HG03196 (cell line): ENCODE data around the gene SYNGR3.
"Not testable (repeated sequence)": the region's sequence is repeated elsewhere in the genome, so short reads cannot be mapped to it uniquely, and the experiment has no call there.

ENCODE experiments used
- ATAC-seq: cut with Tn5 transposase; IDR thresholded peaks from one replicate; pipeline ENCODE4 v1.9.1; 2021; ENCODE audit not compliant: unreplicated experiment

SYNGR3 gene

GRCh38 chr16:1959269-1960039 is 30.3 kb upstream of the SYNGR3 start, which contains the start of gene NDUFB10:
Gene NDUFB10 (plus strand): TSS chr16:1959538. CDS start chr16:1959625, 87 bp downstream.
- peak; percentile 80 for ATAC-seq

DNA sequence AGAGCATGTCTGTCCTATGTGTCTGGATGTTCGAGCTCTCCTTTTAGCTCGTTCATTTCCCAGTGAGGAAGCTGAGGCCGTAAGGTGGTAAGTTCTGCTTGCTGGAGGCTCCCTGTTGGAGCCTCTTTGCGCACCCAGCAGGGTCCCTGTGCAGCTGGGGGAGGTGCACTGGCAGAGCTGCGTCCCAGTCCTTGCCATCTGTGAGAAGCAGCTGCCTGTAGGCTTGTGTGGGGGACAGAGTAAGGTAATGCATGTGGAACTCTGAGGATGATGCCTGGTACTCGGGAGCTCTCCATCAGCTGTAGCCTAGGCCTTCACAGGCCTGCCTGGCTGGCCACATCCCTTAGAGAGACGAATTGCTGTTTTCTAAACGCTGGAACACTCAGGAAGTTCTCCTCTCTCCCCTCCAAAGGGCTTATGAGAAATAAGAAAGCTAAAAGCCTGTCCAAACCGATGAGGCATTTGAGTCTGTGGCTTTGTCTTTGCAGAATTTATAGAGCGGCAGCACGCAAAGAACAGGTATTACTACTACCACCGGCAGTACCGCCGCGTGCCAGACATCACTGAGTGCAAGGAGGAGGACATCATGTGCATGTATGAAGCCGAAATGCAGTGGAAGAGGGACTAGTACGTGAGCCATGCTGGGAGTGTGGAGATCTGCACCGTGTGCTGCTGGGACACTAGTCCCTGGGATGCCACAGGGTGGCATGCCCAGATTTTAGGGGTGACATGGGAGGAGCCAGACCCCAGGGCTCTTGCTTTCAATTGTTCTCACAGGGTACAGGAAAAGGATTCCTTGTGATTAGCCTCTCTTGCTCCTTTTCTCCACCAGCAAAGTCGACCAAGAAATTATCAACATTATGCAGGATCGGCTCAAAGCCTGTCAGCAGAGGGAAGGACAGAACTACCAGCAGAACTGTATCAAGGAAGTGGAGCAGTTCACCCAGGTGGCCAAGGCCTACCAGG is 28.8 kb upstream of the SYNGR3 start:
- no peak for ATAC-seq

GRCh38 chr16:1961651-1962067 is 28.1 kb upstream of the SYNGR3 start:
- ATAC-seq: no peak

- ATAC-seq: not testable (repeated sequence)
These were observed 27.3 kb upstream of the SYNGR3 start for GRCh38 chr16:1962161-1963153.

DNA sequence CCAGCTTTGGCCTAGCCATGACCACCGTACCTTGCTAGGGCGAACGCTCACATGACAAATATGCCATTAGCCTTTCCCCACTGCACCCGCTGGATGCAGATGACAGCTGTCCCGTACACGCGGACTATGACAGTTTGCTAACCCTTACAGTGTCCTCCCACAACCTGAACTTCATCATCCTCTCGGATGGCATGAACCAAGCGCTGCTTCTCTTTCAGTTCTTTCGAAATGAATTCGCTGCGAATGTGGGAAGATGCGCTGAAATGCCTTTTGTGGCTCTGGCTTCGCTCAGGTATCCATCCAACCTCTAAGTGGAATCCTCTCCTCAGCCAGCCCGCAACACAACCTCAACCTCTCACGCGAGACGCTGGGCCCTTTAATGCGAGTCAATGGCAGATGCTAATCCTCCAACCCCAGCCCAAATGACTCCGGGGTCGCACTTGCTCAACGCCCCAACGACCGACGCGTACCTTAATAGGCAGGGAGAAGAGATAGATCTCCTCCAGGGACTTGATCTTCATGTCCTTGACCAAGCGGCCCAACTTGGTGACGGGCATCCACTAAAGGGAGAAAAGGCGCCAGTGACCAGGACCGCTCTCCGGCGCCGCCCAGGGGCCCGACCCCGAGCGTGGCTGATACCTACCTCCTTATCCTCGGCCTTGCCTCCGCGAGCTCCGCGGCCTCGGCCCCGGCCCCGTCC is 25.8 kb upstream of the SYNGR3 start:
- no peak for ATAC-seq

- peak; percentile 74 for ATAC-seq
These were observed 25.0 kb upstream of the SYNGR3 start, which contains the start of gene RPS2 for GRCh38 chr16:1964506-1965395. Gene RPS2 (minus strand): TSS chr16:1964826. CDS start chr16:1964625, 201 bp downstream.

- no peak for ATAC-seq
These were observed 24.3 kb upstream of the SYNGR3 start for GRCh38 chr16:1965396-1966001.

DNA sequence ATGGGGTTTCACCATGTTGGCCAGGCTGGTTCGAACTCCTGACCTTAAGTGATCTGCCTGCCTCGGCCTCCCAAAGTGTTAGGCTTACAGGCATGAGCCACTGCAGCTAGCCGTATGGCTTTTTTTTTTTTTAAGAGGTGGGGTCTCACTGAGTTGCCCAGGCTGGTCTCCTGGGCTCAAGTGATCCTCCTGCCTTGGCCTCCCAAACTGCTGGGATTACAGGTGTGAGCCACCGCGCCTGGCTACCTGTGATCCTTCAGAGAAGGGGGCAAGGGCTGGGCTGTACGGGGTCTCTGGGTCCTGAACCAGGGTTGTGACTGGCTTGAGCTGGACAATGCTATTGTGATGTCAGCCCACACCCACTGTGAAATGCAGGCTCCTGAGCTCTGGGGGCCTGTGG is 23.3 kb upstream of the SYNGR3 start, which contains the start of gene RNF151:
Gene RNF151 (plus strand): TSS at position 397 of the 400 bp plus-strand sequence. CDS start 26 bp downstream, outside the sequence.
- ATAC-seq: no peak

DNA sequence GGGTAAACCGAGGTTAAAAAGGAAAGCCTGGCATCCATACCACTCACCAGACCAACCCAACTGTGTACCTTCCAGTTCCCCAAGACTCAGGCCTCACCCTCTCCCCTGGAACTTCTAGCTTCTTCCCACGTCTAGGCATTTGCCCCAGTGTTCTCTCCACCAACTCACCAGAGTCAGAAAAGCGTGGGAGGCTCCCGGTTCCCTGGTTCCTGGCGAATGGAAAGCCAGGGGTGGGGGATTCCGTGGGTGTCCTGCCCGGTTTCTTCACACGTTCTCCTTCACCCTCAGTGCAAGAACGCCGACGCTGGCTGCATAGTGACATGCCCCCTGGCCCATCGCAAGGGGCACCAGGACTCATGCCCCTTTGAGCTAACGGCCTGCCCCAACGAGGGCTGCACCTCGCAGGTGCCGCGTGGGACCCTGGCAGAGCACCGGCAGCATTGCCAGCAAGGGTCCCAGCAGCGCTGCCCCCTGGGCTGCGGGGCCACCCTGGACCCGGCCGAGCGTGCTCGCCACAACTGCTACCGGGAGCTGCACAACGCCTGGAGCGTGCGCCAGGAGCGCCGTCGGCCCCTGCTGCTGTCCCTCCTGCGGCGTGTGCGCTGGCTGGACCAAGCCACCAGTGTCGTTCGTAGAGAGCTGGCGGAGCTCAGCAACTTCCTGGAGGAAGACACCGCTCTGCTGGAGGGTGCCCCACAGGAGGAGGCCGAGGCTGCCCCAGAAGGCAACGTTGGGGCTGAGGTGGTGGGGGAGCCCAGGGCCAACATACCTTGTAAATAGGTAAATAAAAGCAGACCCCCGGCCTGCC is 21.4 kb upstream of the SYNGR3 start:
- ATAC-seq: no peak

GRCh38 chr16:1971796-1972489 is 17.8 kb upstream of the SYNGR3 start, which contains the start of gene TBL3:
Gene TBL3 (plus strand): TSS chr16:1972053. CDS start chr16:1972165, 112 bp downstream.
- peak; percentile 64 for ATAC-seq

GRCh38 chr16:1972490-1972877 is 17.3 kb upstream of the SYNGR3 start:
- no peak for ATAC-seq

DNA sequence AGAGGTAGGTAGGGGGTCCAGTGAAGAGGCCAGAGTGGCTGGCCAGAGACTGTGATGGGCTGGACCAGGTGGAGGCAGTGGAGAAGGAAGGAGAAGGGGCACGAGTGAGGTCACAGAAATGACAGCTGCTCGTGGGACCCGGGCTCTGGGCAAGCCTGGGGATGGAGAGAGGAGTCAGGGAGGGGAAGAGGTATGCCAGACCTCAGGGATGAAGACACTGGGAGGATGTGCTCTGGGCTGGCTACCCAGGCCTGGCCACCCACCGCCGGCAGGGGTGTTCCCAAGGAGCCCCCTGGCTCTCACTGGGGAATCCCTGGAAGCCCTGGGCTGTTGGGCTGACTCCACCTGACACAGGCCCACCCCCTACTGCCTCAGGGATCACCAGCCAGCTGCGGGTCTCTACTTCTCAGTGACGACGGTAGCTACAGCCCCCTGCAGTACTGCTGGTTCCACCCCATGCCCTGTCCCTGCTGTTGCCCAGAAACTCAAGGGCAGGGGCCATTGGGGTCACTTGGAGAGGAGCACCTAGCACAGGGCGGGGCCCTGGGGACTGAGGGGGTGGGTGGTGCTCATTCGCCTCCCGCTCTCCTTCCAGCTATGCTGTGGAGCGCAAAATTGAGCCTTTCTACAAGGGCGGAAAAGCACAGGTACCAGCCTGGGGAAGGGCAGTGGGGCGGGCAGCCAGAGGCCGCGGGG is 16.2 kb upstream of the SYNGR3 start:
- no peak for ATAC-seq

- ATAC-seq: no peak
These were observed 15.4 kb upstream of the SYNGR3 start for GRCh38 chr16:1974157-1975070.

DNA sequence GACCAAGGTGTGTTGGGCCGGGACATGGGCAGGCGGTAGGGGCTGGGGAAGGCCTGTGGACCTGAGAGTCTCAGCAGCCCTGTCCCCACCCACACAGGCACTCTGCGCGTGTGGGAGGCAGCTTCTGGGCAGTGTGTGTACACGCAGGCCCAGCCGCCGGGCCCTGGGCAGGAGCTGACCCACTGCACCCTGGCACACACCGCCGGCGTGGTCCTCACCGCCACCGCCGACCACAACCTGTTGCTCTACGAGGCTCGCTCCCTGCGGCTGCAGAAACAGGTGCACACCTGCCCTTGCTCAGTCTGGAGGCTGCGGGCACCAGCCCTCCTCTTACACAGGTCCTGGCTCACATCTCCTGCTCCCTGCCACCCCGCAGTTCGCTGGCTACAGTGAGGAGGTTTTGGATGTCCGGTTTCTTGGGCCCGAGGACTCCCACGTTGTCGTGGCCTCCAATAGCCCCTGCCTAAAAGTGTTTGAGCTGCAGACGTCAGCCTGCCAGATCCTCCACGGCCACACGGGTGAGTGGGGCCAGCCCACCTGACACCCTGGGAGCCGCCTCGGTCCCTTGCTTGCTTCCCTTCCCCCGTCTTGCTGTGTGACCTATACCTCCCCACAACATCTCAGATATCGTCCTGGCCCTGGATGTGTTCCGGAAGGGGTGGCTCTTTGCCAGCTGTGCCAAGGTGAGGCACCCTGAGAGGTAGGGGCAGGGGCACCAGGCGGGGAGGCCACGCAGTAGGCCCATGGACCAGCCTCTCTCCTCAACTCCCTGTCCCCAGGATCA is 14.1 kb upstream of the SYNGR3 start:
- ATAC-seq: no peak

GRCh38 chr16:1976216-1976520 is 13.6 kb upstream of the SYNGR3 start:
- no peak for ATAC-seq
